MCF 10A (cell line): Measurements from ENCODE around the gene ERC2. TPM values are rescaled to one million over a fixed set of nuclear protein-coding genes. Genes with fewer than 3 reads are reported as not detected.

Experiments used
- BruUV-seq: library from RNA; stranded (reverse); fragments of 400-500 nt; replicated peaks from 2 replicates; lab custom pipeline; 2021; lab: Mats Ljungman, UMichigan
- CTCF ChIA-PET: fragments of 300-600 bp; sonication (Branson Sonifier 250); formaldehyde crosslinking; extraction: SDS; loops from one replicate; lab custom pipeline; 2021; ENCODE audit warnings: antibody characterized with exemption, inconsistent platforms; lab: Yijun Ruan, JAX
- POLR2A ChIA-PET: fragments of 300-600, 350-650 bp; sonication (Branson Sonifier 250); formaldehyde crosslinking; extraction: SDS; loops from one replicate; lab custom pipeline; 2020; ENCODE audit warnings: antibody characterized with exemption, inconsistent platforms; lab: Yijun Ruan, JAX
- DNase-seq: peaks from one replicate; pipeline ENCODE4 v3.0.0-alpha.2; 2018; ENCODE audit not compliant: unreplicated experiment
- H3K27ac Mint-ChIP-seq: one replicate; pipeline ENCODE4 v1.8.0; 2022; ENCODE audit warnings: mild to moderate bottlenecking, low read depth, mixed read lengths; ENCODE audit not compliant: unreplicated experiment
- H3K27me3 Mint-ChIP-seq: one replicate; pipeline ENCODE4 v1.8.0; 2022; ENCODE audit warnings: mixed read lengths; ENCODE audit not compliant: insufficient read depth, unreplicated experiment
- H3K36me3 Mint-ChIP-seq: one replicate; pipeline ENCODE4 v1.8.0; 2022; ENCODE audit warnings: mild to moderate bottlenecking, moderate library complexity, mixed read lengths; ENCODE audit not compliant: insufficient read depth, unreplicated experiment
- H3K4me1 Mint-ChIP-seq: one replicate; pipeline ENCODE4 v1.8.0; 2022; ENCODE audit warnings: mixed read lengths; ENCODE audit not compliant: insufficient read depth, unreplicated experiment
- H3K4me3 Mint-ChIP-seq: one replicate; pipeline ENCODE4 v1.8.0; 2022; ENCODE audit warnings: mild to moderate bottlenecking, moderate library complexity, mixed read lengths; ENCODE audit not compliant: unreplicated experiment
- H3K9me3 Mint-ChIP-seq: one replicate; pipeline ENCODE4 v1.8.0; 2022; ENCODE audit warnings: mixed read lengths; ENCODE audit not compliant: unreplicated experiment
- intact Hi-C: fragments of 100-400 bp; cut with micrococcal nuclease; formaldehyde crosslinking; loops from 2 replicates; pipeline ENCODE4 v1.14.1; 2022
- total RNA-seq: library from RNA; stranded (reverse); gene quantifications from 2 replicates; pipeline ENCODE4 v1.2.3, GENCODE V29; 2022
- TF ChIP-seq, protein P1 (sequence below): fragments of 200-600 bp; IDR thresholded peaks from one replicate; pipeline ENCODE4 v1.8.0; 2022; ENCODE audit warnings: antibody characterized with exemption, mild to moderate bottlenecking; ENCODE audit not compliant: unreplicated experiment

Gene ERC2
- total RNA-seq, 1 experiment from 2014 or later, result 0.42 TPM

DNA sequence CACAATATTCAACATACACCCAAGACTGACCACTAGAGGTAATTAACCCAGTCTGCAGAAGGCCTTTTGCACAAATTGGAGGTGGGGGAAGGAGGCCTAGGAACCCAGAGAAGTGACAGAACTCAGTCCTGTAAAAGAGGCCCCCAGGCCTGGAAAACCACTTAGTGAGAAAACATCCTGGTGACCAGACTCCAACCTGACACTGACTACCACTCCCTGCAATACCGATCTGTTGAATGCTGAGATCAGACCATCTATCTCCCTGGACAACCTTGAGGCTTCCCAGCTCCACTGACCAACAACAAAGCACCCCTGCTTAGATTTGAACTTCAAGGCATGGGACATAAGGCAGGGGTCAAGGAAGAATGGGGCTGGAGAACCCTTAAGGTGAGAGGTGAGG is 719.2 kb downstream of the ERC2 start:
- H3K4me1 Mint-ChIP-seq, result peaks cover 7% of the 10 kb centered on the region
- ChIA-PET CTCF (interaction anchor here (1.5 to 1.6 kb wide), 3 partner anchors 11 to 312 kb away, joined by 3 to 5 read pairs (median 4); no protein-coding TSS in a partner anchor), POLR2A (no interaction called here)
- TF ChIP-seq, protein P1, sequence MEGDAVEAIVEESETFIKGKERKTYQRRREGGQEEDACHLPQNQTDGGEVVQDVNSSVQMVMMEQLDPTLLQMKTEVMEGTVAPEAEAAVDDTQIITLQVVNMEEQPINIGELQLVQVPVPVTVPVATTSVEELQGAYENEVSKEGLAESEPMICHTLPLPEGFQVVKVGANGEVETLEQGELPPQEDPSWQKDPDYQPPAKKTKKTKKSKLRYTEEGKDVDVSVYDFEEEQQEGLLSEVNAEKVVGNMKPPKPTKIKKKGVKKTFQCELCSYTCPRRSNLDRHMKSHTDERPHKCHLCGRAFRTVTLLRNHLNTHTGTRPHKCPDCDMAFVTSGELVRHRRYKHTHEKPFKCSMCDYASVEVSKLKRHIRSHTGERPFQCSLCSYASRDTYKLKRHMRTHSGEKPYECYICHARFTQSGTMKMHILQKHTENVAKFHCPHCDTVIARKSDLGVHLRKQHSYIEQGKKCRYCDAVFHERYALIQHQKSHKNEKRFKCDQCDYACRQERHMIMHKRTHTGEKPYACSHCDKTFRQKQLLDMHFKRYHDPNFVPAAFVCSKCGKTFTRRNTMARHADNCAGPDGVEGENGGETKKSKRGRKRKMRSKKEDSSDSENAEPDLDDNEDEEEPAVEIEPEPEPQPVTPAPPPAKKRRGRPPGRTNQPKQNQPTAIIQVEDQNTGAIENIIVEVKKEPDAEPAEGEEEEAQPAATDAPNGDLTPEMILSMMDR, result no peak
- BruUV-seq, result no TSS peak
- H3K27ac Mint-ChIP-seq, result no peak overlapping the region
- DNase-seq, result no peak
- intact Hi-C loops, result loop anchor here (5.0 kb wide), 1 partner anchor 503 kb away; no protein-coding TSS in a partner anchor
- H3K4me3 Mint-ChIP-seq, result no peak overlapping the region
- H3K27me3 Mint-ChIP-seq, result no peaks in the 10 kb centered on the region
- no peaks in the 10 kb centered on the region for H3K9me3 Mint-ChIP-seq
- no peaks in the 10 kb centered on the region for H3K36me3 Mint-ChIP-seq

DNA sequence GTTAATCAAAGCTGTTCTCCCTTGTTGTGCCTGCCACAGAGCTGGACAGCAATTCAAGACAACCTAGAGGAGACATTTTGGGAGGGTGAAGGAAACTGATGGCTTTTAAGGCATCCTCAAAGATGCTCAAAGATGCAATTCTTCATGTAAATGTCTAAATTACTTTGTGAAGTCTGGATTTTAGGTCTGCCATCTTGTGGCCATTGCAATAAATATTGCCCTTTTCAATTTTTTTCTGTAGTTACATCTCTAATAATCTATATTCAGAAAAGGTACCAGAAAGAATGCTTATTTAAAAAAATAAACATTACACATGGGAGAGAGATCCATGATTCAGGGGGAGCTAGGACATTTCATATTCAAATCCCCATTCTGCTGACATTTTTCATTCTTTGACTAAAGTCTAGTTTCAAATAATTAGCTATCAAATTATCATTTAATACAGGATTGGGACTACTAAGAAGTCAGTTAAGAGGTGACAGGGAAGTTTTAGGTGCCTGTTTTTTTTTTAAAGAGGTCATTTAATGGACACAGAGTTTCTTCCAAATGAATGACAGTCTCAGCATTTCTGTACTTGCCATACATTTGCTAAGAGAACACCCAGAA is 721.4 kb downstream of the ERC2 start:
- ChIA-PET CTCF (interaction anchor here (0.6 to 2.5 kb wide), 47 partner anchors 9 to 1961 kb away, joined by 3 to 13 read pairs (median 4); partner anchors contain the start of gene WNT5A), POLR2A (interaction anchor here (0.6 to 1.9 kb wide), 2 partner anchors 253 to 260 kb away, joined by 3 to 10 read pairs; partner anchors contain the start of gene WNT5A)
- TF ChIP-seq, protein P1, result peak; percentile 30
- Mint-ChIP-seq H3K36me3 (no peaks in the 10 kb centered on the region), H3K4me1 (peaks cover 7% of the 10 kb centered on the region), H3K27ac (no peak overlapping the region), H3K4me3 (no peak overlapping the region), H3K27me3 (no peaks in the 10 kb centered on the region), H3K9me3 (no peaks in the 10 kb centered on the region)
- peak; percentile 19 for DNase-seq
- no TSS peak for BruUV-seq
- intact Hi-C loops, result loop anchor here (2.0 to 5.0 kb wide), 3 partner anchors 150 to 505 kb away; partner anchors contain the start of gene WNT5A

DNA sequence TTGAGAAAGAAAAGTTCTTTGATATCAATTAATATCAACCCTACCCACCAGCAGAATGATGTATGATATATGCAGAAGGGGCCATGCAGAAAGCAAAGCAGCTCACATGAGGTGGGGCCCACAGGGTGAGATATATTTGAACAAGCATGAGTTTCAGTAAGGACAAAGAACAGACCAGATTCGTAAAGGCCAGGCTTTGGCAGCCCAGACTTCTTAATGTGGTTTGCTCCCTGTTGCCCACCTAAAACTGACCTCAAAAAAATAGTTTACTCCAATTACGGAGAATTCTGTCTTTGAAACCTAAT is 725.5 kb downstream of the ERC2 start:
- ChIA-PET CTCF (interaction anchor here (1.0 to 1.7 kb wide), 3 partner anchors 9 to 13 kb away, joined by 3 to 5 read pairs (median 4); no protein-coding TSS in a partner anchor), POLR2A (no interaction called here)
- Mint-ChIP-seq H3K36me3 (no peaks in the 10 kb centered on the region), H3K9me3 (no peaks in the 10 kb centered on the region), H3K4me1 (no peaks in the 10 kb centered on the region), H3K4me3 (no peak overlapping the region), H3K27ac (no peak overlapping the region), H3K27me3 (no peaks in the 10 kb centered on the region)
- DNase-seq, result no peak
- intact Hi-C loops, result no loop called here
- TF ChIP-seq, protein P1, result no peak
- BruUV-seq, result no TSS peak

DNA sequence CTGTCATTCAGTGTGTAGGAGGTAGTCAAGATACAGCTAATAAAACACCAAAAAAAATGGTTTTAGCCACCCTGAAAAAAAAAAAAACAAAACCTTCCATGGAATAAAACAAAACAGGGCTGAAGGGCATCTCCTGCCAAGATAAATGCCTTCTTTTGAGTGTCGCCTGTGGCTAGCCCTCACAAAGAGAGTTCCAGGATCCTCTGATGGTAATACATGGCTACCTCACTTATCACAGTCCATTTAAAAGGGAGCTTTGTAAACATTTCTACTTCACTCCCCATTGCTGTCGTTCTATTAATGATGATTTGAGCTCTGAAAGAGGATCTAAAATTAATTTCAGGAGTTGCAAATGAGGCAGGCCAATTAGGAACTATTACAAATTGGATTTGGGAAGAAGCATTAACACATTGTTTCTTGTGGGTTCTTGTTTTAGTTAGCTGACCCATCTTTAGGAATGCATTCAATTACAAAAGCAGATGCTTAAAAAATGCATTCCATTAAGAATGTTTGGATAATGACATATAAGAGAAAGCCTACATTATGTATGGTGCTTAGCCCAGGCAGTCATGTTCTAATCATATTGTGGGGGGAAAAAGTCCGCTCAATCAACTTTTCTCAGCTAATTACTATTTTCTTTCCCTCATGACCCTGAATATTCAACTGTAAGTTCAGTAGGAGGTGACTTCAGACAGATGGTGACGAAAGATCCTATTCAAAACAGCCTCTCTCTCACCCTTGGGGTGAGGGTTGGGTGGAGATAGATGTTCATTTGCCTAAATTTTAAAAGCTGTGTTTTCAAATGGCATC is 726.0 kb downstream of the ERC2 start:
- intact Hi-C loops, result no loop called here
- Mint-ChIP-seq H3K27ac (no peak overlapping the region), H3K27me3 (no peaks in the 10 kb centered on the region), H3K36me3 (no peaks in the 10 kb centered on the region), H3K4me3 (no peak overlapping the region), H3K4me1 (no peaks in the 10 kb centered on the region), H3K9me3 (no peaks in the 10 kb centered on the region)
- BruUV-seq, result no TSS peak
- TF ChIP-seq, protein P1, result no peak
- no peak for DNase-seq
- ChIA-PET CTCF (interaction anchor here (0.6 to 1.7 kb wide), 9 partner anchors 9 to 1805 kb away, joined by 3 to 5 read pairs (median 3); no protein-coding TSS in a partner anchor), POLR2A (no interaction called here)
